ENCODE data around the gene ZNF878. TPM values are rescaled to one million over a fixed set of nuclear protein-coding genes. Genes with fewer than 3 reads are reported as not detected.

ZNF878 gene
- polyA plus RNA-seq, 1 donor: 0.57 TPM

DNA sequence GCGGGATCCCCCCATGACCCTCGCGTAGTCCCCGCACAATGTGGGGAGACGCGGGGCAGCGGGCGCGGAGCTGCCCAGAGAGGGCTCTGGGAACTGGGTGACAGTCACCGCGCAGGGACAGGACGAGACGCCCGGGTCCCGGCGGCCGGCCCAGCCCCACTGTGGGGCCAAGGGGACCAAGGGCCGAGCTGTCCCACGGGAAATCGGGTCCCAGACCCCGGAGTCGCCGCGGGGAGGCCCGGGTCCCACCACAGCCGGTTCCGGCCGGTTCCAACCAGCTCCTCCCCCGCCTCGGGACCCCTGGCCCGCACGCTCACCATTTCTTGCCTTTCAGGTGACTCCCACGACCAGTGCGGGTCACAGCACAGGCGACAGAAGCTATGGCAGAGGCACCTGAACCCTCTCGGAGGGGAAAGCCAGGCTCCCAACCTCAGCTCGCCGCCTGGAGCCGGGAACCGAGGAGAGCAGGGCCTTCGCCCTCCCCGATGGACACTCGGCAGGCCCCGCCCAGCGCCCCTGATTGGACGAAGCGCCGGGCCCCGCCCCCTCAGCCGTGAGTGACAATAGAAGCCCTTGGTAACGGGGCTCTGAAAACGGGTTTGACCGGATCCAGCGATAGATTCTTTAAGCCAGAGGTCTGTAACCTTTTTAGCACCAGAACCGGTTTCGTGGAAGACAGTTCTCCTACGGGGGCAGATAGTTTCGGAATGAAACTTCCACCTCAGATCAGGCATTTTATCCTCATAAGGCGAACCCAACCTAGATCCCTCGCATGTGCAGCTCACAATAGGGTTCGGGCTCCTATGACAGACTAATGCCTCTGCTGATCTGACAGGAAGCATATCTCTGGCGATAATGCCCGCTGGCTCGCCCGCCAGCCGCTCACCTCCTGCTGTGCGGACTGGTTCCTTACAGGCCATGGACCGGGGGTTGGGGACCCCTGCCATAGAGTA lies 17.3 kb downstream of the ZNF878 start, which contains the start of gene ZNF433:
ZNF433 (minus strand) TSS at position 460 of the 953 bp plus-strand sequence; CDS start at position 320, 140 bp downstream.
- DNase-seq (ENCODE audit: low read depth): no peak

DNA sequence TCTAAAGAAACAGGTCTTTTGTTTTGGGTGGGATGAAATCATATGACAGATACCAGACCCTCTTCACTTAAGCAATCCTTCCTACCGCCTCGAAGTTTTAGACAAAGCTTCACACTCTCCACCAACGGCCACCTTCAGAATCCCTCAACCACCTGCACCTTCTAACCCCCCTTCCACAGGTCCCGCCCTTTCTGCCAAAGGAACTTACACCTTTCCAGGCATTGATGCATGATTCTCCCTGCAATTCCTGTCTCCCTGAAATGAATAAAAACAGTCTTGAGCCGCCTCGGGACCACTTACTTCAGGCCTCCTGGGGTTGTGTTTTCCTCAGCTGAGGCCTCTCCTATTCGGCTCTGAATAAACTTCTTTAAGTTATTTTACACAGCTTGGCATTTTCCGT lies 18.1 kb downstream of the ZNF878 start:
- no peak for DNase-seq (ENCODE audit: low read depth)

DNA sequence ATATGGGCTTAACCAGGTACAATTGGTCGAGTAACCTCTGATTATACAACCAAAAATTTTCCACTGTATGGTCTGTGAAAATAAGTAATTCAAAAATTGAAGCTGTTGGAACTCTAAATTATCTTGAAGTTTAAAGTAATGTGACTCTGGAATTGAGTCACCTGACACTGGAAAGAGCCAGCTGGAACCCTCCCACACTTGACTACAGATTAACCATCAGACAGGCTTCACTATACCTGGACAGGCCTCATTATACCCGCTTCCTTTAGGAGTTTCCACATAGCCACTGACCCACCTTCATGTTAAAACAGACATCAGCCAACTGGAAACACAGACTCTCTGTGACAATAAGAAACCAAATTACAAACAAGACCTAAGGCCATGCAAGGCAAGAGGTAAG lies 18.6 kb downstream of the ZNF878 start:
- DNase-seq (ENCODE audit: low read depth): no peak

DNA sequence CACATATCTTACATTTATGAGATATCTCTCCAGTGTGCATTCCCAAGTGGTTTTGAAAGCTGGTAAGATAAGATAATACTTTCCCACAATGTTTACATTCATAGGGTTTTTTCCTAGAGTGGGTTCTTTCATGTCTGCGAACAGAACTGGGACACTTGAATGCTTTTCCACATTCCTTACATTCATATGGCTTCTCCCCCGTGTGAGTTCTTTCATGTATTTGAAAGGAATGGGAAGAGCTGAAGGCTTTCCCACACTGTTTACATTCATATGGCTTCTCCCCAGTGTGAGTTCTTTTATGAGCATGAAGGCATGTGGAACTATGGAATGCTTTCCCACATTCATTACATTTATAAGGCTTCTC lies 37.0 kb downstream of the ZNF878 start:
- no peak for DNase-seq (ENCODE audit: low read depth)

DNA sequence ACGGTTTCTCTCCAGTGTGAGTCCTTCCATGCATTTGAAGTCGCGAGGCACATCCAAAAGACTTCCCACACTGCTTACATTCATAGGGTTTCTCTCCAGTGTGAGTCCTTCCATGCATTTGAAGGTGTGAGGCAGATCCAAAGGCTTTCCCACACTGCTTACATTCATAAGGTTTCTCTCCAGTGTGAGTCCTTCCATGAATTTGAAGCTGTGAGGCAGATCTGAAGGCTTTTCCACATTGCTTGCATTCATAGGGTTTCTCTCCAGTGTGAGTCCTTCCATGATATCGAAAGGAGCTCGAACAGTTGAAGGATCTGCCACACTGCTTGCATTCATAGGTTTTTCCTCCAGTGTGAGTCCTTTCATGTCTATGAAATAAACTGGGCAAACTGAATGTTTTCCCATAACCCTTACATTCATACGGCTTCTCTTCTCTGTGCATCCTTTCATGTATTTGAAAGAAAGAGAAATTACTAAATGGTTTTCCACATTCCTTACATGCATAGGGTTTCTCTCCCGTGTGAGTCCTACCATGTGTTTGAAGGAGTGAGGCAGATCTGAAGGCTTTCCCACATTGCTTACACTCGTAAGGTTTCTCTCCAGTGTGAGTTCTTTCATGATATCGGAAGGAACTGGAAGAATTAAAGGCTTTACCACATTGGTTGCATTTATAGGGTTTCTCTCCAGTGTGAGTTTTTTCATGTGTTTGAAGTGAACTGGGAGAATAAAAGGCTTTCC lies 37.6 kb downstream of the ZNF878 start:
- DNase-seq (ENCODE audit: low read depth): no peak

DNA sequence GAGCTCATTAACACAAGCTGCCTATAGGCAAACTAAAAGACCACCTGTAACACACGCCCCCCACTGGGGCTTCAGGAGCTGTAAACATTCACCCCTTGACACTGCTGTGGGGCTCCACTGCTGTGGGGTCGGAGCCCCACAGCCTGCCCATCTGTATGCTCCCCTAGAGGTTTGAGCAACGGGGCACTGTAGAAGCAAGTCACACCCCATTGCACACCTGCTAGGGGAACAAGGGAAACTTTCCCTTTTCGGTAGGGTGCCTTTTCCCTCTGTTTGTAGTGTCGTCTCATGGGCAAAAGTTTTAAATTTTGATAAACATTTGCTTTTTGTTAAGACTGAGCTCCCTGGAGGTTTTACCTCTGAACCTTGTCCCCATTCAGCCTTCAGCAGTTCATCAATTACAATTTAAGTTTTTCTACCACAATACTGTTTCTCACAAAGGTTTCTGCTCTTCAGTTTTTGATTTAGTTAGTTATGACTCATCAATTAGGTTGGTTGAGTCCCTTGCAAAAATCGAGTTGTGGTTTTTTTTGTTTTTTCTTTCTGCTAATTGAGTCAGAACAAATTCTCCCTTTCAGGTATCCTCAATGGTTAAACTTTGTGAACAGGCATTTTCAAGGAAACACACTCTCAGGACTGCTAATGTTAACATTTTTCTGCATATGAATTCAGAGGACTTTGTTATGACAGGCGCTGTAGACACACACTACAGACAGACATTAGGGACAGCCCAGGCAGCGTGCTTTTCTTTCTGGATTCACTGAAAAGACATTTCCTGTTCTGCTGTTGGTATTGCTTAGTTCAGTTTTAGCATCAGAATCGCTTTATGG lies 52.4 kb downstream of the ZNF878 start:
- no peak for DNase-seq (ENCODE audit: low read depth)

DNA sequence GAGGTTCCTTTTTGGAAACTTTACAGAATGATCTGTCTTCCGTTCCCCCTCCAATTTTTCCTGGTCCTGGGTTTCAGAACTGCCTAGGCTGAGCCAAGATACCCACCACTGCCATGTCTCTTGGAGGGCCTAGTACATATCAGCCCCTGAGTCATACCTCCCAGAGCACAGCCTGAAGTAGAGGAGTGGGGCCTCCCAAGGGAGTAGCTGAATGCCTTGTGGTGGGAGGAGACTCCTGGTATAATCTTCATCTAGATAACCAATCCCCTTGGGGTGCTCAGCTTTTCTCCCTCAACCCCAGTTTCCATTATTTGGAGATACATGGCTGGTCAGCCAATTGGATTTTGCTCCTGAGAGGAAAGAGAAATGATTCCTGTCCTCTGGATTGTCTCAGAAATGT lies 57.6 kb downstream of the ZNF878 start:
- no peak for DNase-seq (ENCODE audit: low read depth)

Other genes with a start within 250 kb of the ZNF878 start
- gene ZNF440, start 238.7 kb downstream of the ZNF878 start, polyA plus RNA-seq (ENCODE audit: insufficient read length): 5.7 TPM
- gene ZNF439, start 204.2 kb downstream of the ZNF878 start, polyA plus RNA-seq (ENCODE audit: insufficient read length): 4.4 TPM
- 3.4 TPM for gene ZNF69, start 165.2 kb downstream of the ZNF878 start, polyA plus RNA-seq (ENCODE audit: insufficient read length)
- 7.0 TPM for gene ZNF700, start 127.9 kb downstream of the ZNF878 start, polyA plus RNA-seq (ENCODE audit: insufficient read length)
- 1.7 TPM for gene ZNF763, start 87.9 kb downstream of the ZNF878 start, polyA plus RNA-seq (ENCODE audit: insufficient read length)
- gene ZNF433, start 17.3 kb downstream of the ZNF878 start, polyA plus RNA-seq (ENCODE audit: insufficient read length): 4.3 TPM
- gene ZNF844, start 11.8 kb upstream of the ZNF878 start, polyA plus RNA-seq (ENCODE audit: insufficient read length): 10.0 TPM
- 2.1 TPM for gene ZNF20, start 87.4 kb upstream of the ZNF878 start, polyA plus RNA-seq (ENCODE audit: insufficient read length)
- 4.2 TPM for gene ZNF625, start 103.8 kb upstream of the ZNF878 start, polyA plus RNA-seq (ENCODE audit: insufficient read length)
- gene ZNF136, start 110.1 kb upstream of the ZNF878 start, polyA plus RNA-seq (ENCODE audit: insufficient read length): 6.1 TPM
- 9.0 TPM for gene ZNF44, start 241.9 kb upstream of the ZNF878 start, polyA plus RNA-seq (ENCODE audit: insufficient read length)